HepG2 (cell line): ENCODE measurements around the gene CHST11. TPM values are rescaled to one million over a fixed set of nuclear protein-coding genes. Genes with fewer than 3 reads are reported as not detected.

Experiments
- ATAC-seq: fragments of 200-7000 bp; cut with Tn5 transposase; 3 replicates; pipeline ENCODE4 v1.9.1; 2020; ENCODE audit warnings: mild to moderate bottlenecking, moderate library complexity
- BruUV-seq: library from RNA; stranded (reverse); fragments of 400-500 nt; replicated peaks from 2 replicates; lab custom pipeline; 2021; lab: Mats Ljungman, UMichigan
- CTCF ChIA-PET: fragments of 300-600 bp; formaldehyde crosslinking; extraction: SDS; loops from one replicate; lab custom pipeline; 2021; ENCODE audit warnings: low total read pairs, inconsistent platforms, low intra/inter-chr PET ratio; lab: Yijun Ruan, JAX
- POLR2A ChIA-PET: fragments of 350-600 bp; sonication (Branson Sonifier 250); formaldehyde crosslinking; loops from one replicate; lab custom pipeline; 2020; ENCODE audit warnings: antibody characterized with exemption, inconsistent platforms; lab: Yijun Ruan, JAX
- DNase-seq: peaks from one replicate; pipeline ENCODE4 v3.0.0-alpha.2; 2015; ENCODE audit warnings: low spot score
- FAIRE-seq: peaks from 3 replicates; lab custom pipeline; 2011; peaks lifted over from hg19 to GRCh38; lab: Jason Lieb, UNC
- H2AFZ ChIP-seq: one replicate; pipeline ENCODE4 v1.6.1; 2011; ENCODE audit warnings: low read length, inconsistent platforms
- H3K27ac ChIP-seq: fragments of 300-600 bp; 3 replicates; pipeline ENCODE4 v1.8.0; 2011; ENCODE audit warnings: mixed run types, mild to moderate bottlenecking, mixed read lengths, low read length, inconsistent platforms; ENCODE audit not compliant: insufficient read depth; ENCODE audit errors: extremely low read length
- H3K27me3 ChIP-seq, 2 experiments: fragments of 200-600 bp in 1 of 2; 2 replicates in 1 of 2; 3 replicates in 1 of 2; pipeline versions ENCODE4 v1.6.0 to v1.8.0; 2011; ENCODE audit warnings: low read length in 2 of 2, mild to moderate bottlenecking in 2 of 2, moderate library complexity in 2 of 2, inconsistent platforms in 1 of 2; ENCODE audit not compliant: insufficient read depth in 2 of 2, control insufficient read depth in 1 of 2
- H3K36me3 ChIP-seq, 2 experiments: fragments of 200-600 bp in 1 of 2; replicated peaks in 1 of 2; 2 replicates in 1 of 2; 3 replicates in 1 of 2; pipeline versions ENCODE4 v1.5.1 to v1.8.0; 2011; ENCODE audit warnings: low read length in 2 of 2, inconsistent platforms in 1 of 2; ENCODE audit not compliant: insufficient read depth in 2 of 2, control insufficient read depth in 1 of 2
- H3K4me1 ChIP-seq: 2 replicates; pipeline ENCODE4 v1.5.1; 2012; ENCODE audit warnings: low read length, inconsistent platforms; ENCODE audit not compliant: insufficient read depth
- H3K4me2 ChIP-seq: 2 replicates; pipeline ENCODE4 v1.6.0; 2011; ENCODE audit warnings: low read depth, low read length, inconsistent platforms
- H3K4me3 ChIP-seq, 3 experiments: fragments of 200-600 bp in 1 of 3; sonication (generic), shearing (Covaris generic) in 1 of 3; replicated peaks in 1 of 3; 2 replicates each; pipeline ENCODE4 v1.5.1; 2011 to 2016; ENCODE audit warnings: low read length in 3 of 3, inconsistent platforms in 2 of 3, low read depth in 2 of 3, mild to moderate bottlenecking in 2 of 3, control low read depth in 1 of 3, mixed read lengths in 1 of 3; ENCODE audit not compliant: insufficient read depth in 1 of 3
- H3K79me2 ChIP-seq: one replicate; pipeline ENCODE4 v1.6.1; 2011; ENCODE audit warnings: low read length, inconsistent platforms; ENCODE audit not compliant: insufficient read depth
- H3K9ac ChIP-seq: 2 replicates; pipeline ENCODE4 v1.6.0; 2011; ENCODE audit warnings: mild to moderate bottlenecking, low read depth, low read length, inconsistent platforms; ENCODE audit not compliant: insufficient read depth
- H3K9me3 ChIP-seq: 2 replicates; pipeline ENCODE4 v1.5.1; 2012; ENCODE audit warnings: mild to moderate bottlenecking, low read length
- H4K20me1 ChIP-seq: 2 replicates; pipeline ENCODE4 v1.6.0; 2011; ENCODE audit warnings: inconsistent platforms, mild to moderate bottlenecking, low read length, moderate library complexity; ENCODE audit not compliant: insufficient read depth
- MATR3 ChIP-seq: sonication (generic); formaldehyde crosslinking; IDR thresholded peaks from 2 replicates; pipeline ENCODE4 v1.4.0; 2020; ENCODE audit warnings: missing genetic modification reagents
- MIER2 ChIP-seq: IDR thresholded peaks from 2 replicates; pipeline ENCODE4 v1.6.1; 2016; ENCODE audit warnings: missing biosample characterization, missing genetic modification reagents
- ZNF513 ChIP-seq: sonication (generic); formaldehyde crosslinking; conservative IDR thresholded peaks from 2 replicates; pipeline ENCODE4 v1.5.0; 2020; ENCODE audit warnings: missing genetic modification reagents
- ZNF550 ChIP-seq: sonication (generic); formaldehyde crosslinking; IDR thresholded peaks from 2 replicates; pipeline ENCODE4 v1.4.0; 2020; ENCODE audit warnings: mild to moderate bottlenecking, missing genetic modification reagents, borderline replicate concordance
- WGBS: methylation state at CpG from one replicate; pipeline ENCODE4 v1.1.6; 2017; ENCODE audit warnings: low lambda C conversion rate; 5-methylcytosine and 5-hydroxymethylcytosine counted together
- in situ Hi-C: cut with HindIII; loops from 2 replicates; pipeline ENCODE4 v1.10.0; 2017; ENCODE audit warnings: low pct_unique_long_range_greater_than_20kb; ENCODE audit not compliant: extremely low pct_ligation_motif_present
- intact Hi-C: fragments of 100-400 bp; cut with micrococcal nuclease; formaldehyde crosslinking; loops from one replicate; pipeline ENCODE4 v1.10.0; 2022; ENCODE audit not compliant: unreplicated experiment
- microRNA-seq: library from miRNA; unstranded; fragments of <30 nt; microRNA quantifications from one replicate; pipeline ENCODE4, GENCODE V29; 2020
- polyA plus RNA-seq, 8 experiments: library from polyadenylated mRNA; depleted of rRNA in 3 of 8; stranded (reverse) in 7 of 8; unstranded in 1 of 8; fragments of >200 nt; fragmentation: Illumina TruSeq in 4 of 8; extraction: Trizol in 4 of 8; gene quantifications; 2 replicates each; pipeline versions ENCODE4 v1.2.1 to v1.2.3, GENCODE V29; 2011 to 2016; ENCODE audit warnings: low read depth in 4 of 8, missing spikeins in 1 of 8, mixed read lengths in 1 of 8; ENCODE audit not compliant: insufficient read depth in 1 of 8
- small RNA-seq, 3 experiments: library from RNA; depleted of rRNA; stranded (forward); fragments of <200 nt; gene quantifications; one replicate each; pipeline ENCODE3, GENCODE V24; 2012; ENCODE audit warnings: low read depth in 2 of 3, low replicate concordance in 1 of 3; ENCODE audit not compliant: insufficient read length in 3 of 3, insufficient read depth in 2 of 3
- total RNA-seq, 5 experiments: library from RNA; depleted of rRNA; stranded (reverse); fragments of >200 nt; fragmentation: Illumina TruSeq; extraction: Trizol; gene quantifications; 2 replicates each; pipeline ENCODE4 v1.2.3, GENCODE V29; 2016; ENCODE audit warnings: low read depth in 1 of 5
- TF ChIP-seq, protein P1 (sequence below): sonication (generic); formaldehyde crosslinking; IDR thresholded peaks from 2 replicates; pipeline ENCODE4 v1.4.0; 2020; ENCODE audit warnings: mild to moderate bottlenecking, missing genetic modification reagents
- TF ChIP-seq, protein P2 (sequence below), 2 experiments: sonication (generic) in 1 of 2; formaldehyde crosslinking in 1 of 2; IDR thresholded peaks; 2 replicates each; pipeline versions ENCODE4 v1.4.0 to v1.6.1; 2018 to 2020; ENCODE audit warnings: missing genetic modification reagents in 2 of 2, borderline replicate concordance in 1 of 2, low read depth in 1 of 2, mild to moderate bottlenecking in 1 of 2, missing biosample characterization in 1 of 2

The CHST11 gene
- total and polyA plus RNA-seq, 2 of the 13 experiments (the other 11 are each of a cell fraction or from before 2014, with no cell fraction given), result 0.15 TPM; not detected in 1

- no TSS peak for BruUV-seq
Measured at GRCh38 chr12:104809706-104810385, 353.1 kb downstream of the CHST11 start.

More at GRCh38 chr12:104809706-104810385, 353.1 kb downstream of the CHST11 start:
- Histone ChIP-seq H3K36me3 (no peaks in the 10 kb centered on the region), H3K79me2 (no peaks in the 10 kb centered on the region), H3K4me3 (no peak overlapping the region), H2AFZ (no peak overlapping the region), H3K9ac (no peak overlapping the region), H3K9me3 (no peaks in the 10 kb centered on the region), H3K4me2 (no peak overlapping the region), H3K27ac (no peak overlapping the region), H4K20me1 (no peaks in the 10 kb centered on the region)
- WGBS, result 86% methylated on average over 4 of the region's 4 CpGs
- FAIRE-seq, result no peak
- intact Hi-C loops, result no loop called here
- ATAC-seq, result no peak
- POLR2A ChIA-PET, result no interaction called here
- TF ChIP-seq ZNF513 (no peak), MATR3 (no peak), MIER2 (no peak), ZNF550 (CRISPR knock-in tag) (no peak)
- TF ChIP-seq, protein P1, sequence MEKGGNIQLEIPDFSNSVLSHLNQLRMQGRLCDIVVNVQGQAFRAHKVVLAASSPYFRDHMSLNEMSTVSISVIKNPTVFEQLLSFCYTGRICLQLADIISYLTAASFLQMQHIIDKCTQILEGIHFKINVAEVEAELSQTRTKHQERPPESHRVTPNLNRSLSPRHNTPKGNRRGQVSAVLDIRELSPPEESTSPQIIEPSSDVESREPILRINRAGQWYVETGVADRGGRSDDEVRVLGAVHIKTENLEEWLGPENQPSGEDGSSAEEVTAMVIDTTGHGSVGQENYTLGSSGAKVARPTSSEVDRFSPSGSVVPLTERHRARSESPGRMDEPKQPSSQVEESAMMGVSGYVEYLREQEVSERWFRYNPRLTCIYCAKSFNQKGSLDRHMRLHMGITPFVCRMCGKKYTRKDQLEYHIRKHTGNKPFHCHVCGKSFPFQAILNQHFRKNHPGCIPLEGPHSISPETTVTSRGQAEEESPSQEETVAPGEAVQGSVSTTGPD, result no peak
- TF ChIP-seq, protein P2, sequence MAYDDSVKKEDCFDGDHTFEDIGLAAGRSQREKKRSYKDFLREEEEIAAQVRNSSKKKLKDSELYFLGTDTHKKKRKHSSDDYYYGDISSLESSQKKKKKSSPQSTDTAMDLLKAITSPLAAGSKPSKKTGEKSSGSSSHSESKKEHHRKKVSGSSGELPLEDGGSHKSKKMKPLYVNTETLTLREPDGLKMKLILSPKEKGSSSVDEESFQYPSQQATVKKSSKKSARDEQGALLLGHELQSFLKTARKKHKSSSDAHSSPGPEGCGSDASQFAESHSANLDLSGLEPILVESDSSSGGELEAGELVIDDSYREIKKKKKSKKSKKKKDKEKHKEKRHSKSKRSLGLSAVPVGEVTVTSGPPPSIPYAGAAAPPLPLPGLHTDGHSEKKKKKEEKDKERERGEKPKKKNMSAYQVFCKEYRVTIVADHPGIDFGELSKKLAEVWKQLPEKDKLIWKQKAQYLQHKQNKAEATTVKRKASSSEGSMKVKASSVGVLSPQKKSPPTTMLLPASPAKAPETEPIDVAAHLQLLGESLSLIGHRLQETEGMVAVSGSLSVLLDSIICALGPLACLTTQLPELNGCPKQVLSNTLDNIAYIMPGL (CRISPR knock-in tag; IDR thresholded peaks at IDR 0.05; ENCODE audit: borderline replicate concordance in 1 of 2, low read depth in 1 of 2), result no peak
- TF ChIP-seq, all 625 proteins: peak for 0
- CTCF ChIA-PET, result no interaction called here
- no peak for DNase-seq
- in situ Hi-C loops, result no loop called here
- Histone ChIP-seq H3K4me1 (no peaks in the 10 kb centered on the region), H3K27me3 (no peaks in the 10 kb centered on the region)

Small RNAs within 50 kb of the gene (microRNA-seq; reads per million reads assigned to microRNA genes)
- not detected for gene MIR3922

Small RNAs within 50 kb of the gene (small RNA-seq; reads per million reads assigned to genes)
- gene MIR3922, result 0 reads per million in 3 experiments

Other genes with a start within 250 kb of the CHST11 start
- 190 and 310 TPM in 2 replicates for gene TXNRD1, start 241.2 kb upstream of the CHST11 start, total RNA-seq (2016; rRNA removed; fragmentation: Illumina TruSeq; extraction: Trizol)
- gene TXNRD1, start 241.2 kb upstream of the CHST11 start, polyA plus RNA-seq (2011; rRNA removed), result 54.0 and 56.7 TPM in 2 replicates
- gene EID3, start 153.2 kb upstream of the CHST11 start, total RNA-seq (2016; rRNA removed; fragmentation: Illumina TruSeq; extraction: Trizol), result 0.27 and 4.5 TPM in 2 replicates
- gene EID3, start 153.2 kb upstream of the CHST11 start, polyA plus RNA-seq (2011; rRNA removed), result 0.38 and 0.56 TPM in 2 replicates